Caco-2 (cell line): ENCODE data around the gene MBD4. TPM values are rescaled to one million over a fixed set of nuclear protein-coding genes. Genes with fewer than 3 reads are reported as not detected.

ENCODE experiments used
- BruUV-seq: library from RNA; stranded (reverse); fragments of 400-500 nt; replicated peaks from 2 replicates; lab custom pipeline; 2021; lab: Mats Ljungman, UMichigan
- CTCF ChIA-PET: fragments of 300-600 bp; sonication (Branson Sonifier 250); formaldehyde crosslinking; loops from one replicate; lab custom pipeline; 2022; ENCODE audit warnings: antibody characterized with exemption; lab: Charles Lee
- POLR2A ChIA-PET: fragments of 300-600 bp; sonication (Branson Sonifier 250); formaldehyde crosslinking; loops from one replicate; lab custom pipeline; 2022; ENCODE audit warnings: antibody characterized with exemption; lab: Charles Lee
- DNase-seq, 2 experiments: peaks; one replicate each; pipeline versions ENCODE4 v3.0.0 to v3.0.0-alpha.2; 2020 to 2022
- H3K27me3 ChIP-seq: replicated peaks from 2 replicates; pipeline ENCODE4 v1.6.0; 2011; ENCODE audit warnings: low read length; ENCODE audit not compliant: control insufficient read depth, insufficient read depth
- H3K36me3 ChIP-seq: 2 replicates; pipeline ENCODE4 v1.5.1; 2011; ENCODE audit warnings: low read length; ENCODE audit not compliant: control insufficient read depth, insufficient read depth
- H3K4me1 ChIP-seq: fragments of 250-450 bp; sonication (Bioruptor Pico); 2 replicates; pipeline ENCODE4 v1.5.1; 2020; ENCODE audit warnings: mild to moderate bottlenecking
- H3K4me3 ChIP-seq: 2 replicates; pipeline ENCODE4 v1.5.1; 2011; ENCODE audit warnings: low read depth, mild to moderate bottlenecking, control low read depth, low read length
- H3K9me3 ChIP-seq: fragments of 250-450 bp; sonication (Bioruptor Pico); 2 replicates; pipeline ENCODE4 v1.5.1; 2020; ENCODE audit warnings: mild to moderate bottlenecking, moderate library complexity
- H3K27ac Mint-ChIP-seq: one replicate; pipeline ENCODE4 v1.8.0; 2022; ENCODE audit warnings: mixed read lengths; ENCODE audit not compliant: unreplicated experiment
- H3K27me3 Mint-ChIP-seq: one replicate; pipeline ENCODE4 v1.8.0; 2022; ENCODE audit warnings: mixed read lengths; ENCODE audit not compliant: insufficient read depth, unreplicated experiment
- H3K36me3 Mint-ChIP-seq: one replicate; pipeline ENCODE4 v1.8.0; 2022; ENCODE audit warnings: mild to moderate bottlenecking, mixed read lengths; ENCODE audit not compliant: insufficient read depth, unreplicated experiment
- H3K4me1 Mint-ChIP-seq: one replicate; pipeline ENCODE4 v1.8.0; 2022; ENCODE audit warnings: low read depth, mixed read lengths; ENCODE audit not compliant: unreplicated experiment
- H3K4me3 Mint-ChIP-seq: one replicate; pipeline ENCODE4 v1.8.0; 2022; ENCODE audit warnings: mild to moderate bottlenecking, moderate library complexity, mixed read lengths; ENCODE audit not compliant: unreplicated experiment
- H3K9me3 Mint-ChIP-seq: one replicate; pipeline ENCODE4 v1.8.0; 2022; ENCODE audit warnings: mixed read lengths; ENCODE audit not compliant: unreplicated experiment
- intact Hi-C: fragments of 100-400 bp; cut with micrococcal nuclease; formaldehyde crosslinking; loops from one replicate; pipeline ENCODE4 v1.10.0; 2022; ENCODE audit not compliant: unreplicated experiment
- total RNA-seq: library from RNA; stranded (reverse); gene quantifications from 2 replicates; pipeline ENCODE4 v1.2.3, GENCODE V29; 2022
- TF ChIP-seq, protein P1 (sequence below), 2 experiments: fragments of 200-600 bp in 1 of 2; IDR thresholded peaks; 1 replicate in 1 of 2; 2 replicates in 1 of 2; pipeline versions ENCODE4 v1.5.1 to v1.8.0; 2011 to 2022; ENCODE audit warnings: antibody characterized with exemption in 1 of 2, control low read depth in 1 of 2, inconsistent platforms in 1 of 2, low read depth in 1 of 2, low read length in 1 of 2, mild to moderate bottlenecking in 1 of 2, moderate library complexity in 1 of 2; ENCODE audit not compliant: insufficient read depth in 1 of 2, severe bottlenecking in 1 of 2, unreplicated experiment in 1 of 2

The MBD4 gene
- total RNA-seq, 1 experiment from 2014 or later: 33.5 TPM

DNA sequence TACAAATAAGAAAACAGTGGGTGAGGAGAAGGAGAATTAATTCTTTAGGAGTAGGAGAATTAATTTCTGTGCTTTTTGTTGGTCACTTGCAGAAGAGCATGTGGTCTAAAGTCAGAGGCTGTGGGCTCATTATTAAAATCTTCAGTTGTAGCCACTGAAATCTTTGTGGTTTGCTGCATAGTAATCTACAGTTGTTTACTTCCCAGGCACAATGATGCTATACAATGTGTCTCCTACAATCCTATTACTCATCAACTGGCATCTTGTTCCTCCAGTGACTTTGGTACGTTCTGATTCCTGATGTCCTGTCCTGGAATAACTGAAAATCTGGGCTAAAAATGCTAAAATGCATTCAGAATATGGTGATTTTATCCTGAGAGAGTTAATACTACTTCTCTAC, 21.3 kb upstream of the MBD4 start:
- Mint-ChIP-seq H3K36me3 (peaks cover 12% of the 10 kb centered on the region), H3K27me3 (no peaks in the 10 kb centered on the region), H3K9me3 (no peaks in the 10 kb centered on the region), H3K4me1 (peaks cover 14% of the 10 kb centered on the region), H3K4me3 (no peak overlapping the region), H3K27ac (no peak overlapping the region)
- Histone ChIP-seq H3K9me3 (no peaks in the 10 kb centered on the region), H3K4me1 (peaks cover 13% of the 10 kb centered on the region), H3K4me3 (no peak overlapping the region), H3K36me3 (no peaks in the 10 kb centered on the region; the same call in 1 of the 2 replicates), H3K27me3 (no peaks in the 10 kb centered on the region)
- TF ChIP-seq, protein P1, sequence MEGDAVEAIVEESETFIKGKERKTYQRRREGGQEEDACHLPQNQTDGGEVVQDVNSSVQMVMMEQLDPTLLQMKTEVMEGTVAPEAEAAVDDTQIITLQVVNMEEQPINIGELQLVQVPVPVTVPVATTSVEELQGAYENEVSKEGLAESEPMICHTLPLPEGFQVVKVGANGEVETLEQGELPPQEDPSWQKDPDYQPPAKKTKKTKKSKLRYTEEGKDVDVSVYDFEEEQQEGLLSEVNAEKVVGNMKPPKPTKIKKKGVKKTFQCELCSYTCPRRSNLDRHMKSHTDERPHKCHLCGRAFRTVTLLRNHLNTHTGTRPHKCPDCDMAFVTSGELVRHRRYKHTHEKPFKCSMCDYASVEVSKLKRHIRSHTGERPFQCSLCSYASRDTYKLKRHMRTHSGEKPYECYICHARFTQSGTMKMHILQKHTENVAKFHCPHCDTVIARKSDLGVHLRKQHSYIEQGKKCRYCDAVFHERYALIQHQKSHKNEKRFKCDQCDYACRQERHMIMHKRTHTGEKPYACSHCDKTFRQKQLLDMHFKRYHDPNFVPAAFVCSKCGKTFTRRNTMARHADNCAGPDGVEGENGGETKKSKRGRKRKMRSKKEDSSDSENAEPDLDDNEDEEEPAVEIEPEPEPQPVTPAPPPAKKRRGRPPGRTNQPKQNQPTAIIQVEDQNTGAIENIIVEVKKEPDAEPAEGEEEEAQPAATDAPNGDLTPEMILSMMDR (IDR thresholded peaks at IDR 0.05; ENCODE audit: insufficient read depth in 1 of 2, low read depth in 1 of 2, low read length in 1 of 2, severe bottlenecking in 1 of 2, unreplicated experiment in 1 of 2): no peak
- ChIA-PET POLR2A (no interaction called here), CTCF (no interaction called here)
- no TSS peak for BruUV-seq
- DNase-seq: no peak
- intact Hi-C loops: no loop called here

DNA sequence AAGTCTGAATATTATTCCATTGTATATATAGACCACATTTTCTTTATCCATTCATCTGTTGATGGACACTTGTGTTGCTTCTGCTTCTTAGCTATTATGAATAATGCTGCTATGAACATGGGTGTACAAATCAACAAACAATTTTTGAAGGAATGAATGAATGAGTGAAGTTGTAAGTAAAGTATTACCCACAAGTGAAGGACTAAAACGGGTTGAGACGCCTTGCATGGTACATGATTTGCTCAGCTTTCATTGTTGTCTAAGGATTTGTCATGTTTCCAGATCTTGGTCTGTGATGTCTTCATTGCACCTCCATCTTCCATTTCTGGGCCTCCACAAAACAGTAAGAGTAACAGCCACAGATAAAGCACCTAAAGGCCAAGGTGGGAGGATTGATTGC, 20.8 kb upstream of the MBD4 start:
- H3K4me1 Mint-ChIP-seq: peaks cover 14% of the 10 kb centered on the region
- H3K4me3 Mint-ChIP-seq: no peak overlapping the region
- Histone ChIP-seq H3K36me3 (no peaks in the 10 kb centered on the region; the same call in 1 of the 2 replicates), H3K27me3 (no peaks in the 10 kb centered on the region), H3K9me3 (no peaks in the 10 kb centered on the region), H3K4me3 (no peak overlapping the region), H3K4me1 (peaks cover 13% of the 10 kb centered on the region)
- no peak overlapping the region for H3K27ac Mint-ChIP-seq
- H3K9me3 Mint-ChIP-seq: no peaks in the 10 kb centered on the region
- ChIA-PET POLR2A (no interaction called here), CTCF (interaction anchor here (0.5 kb wide), 1 partner anchor 20 kb away, joined by 3 read pairs; no protein-coding TSS in a partner anchor)
- TF ChIP-seq, protein P1 (IDR thresholded peaks at IDR 0.05; ENCODE audit: insufficient read depth in 1 of 2, low read depth in 1 of 2, low read length in 1 of 2, severe bottlenecking in 1 of 2, unreplicated experiment in 1 of 2): no peak
- no peak for DNase-seq
- BruUV-seq: no TSS peak
- peaks cover 12% of the 10 kb centered on the region for H3K36me3 Mint-ChIP-seq
- H3K27me3 Mint-ChIP-seq: no peaks in the 10 kb centered on the region
- intact Hi-C loops: no loop called here

GRCh38 chr3:129460155-129460554, 20.4 kb upstream of the MBD4 start:
- ChIA-PET CTCF (interaction anchor here (0.5 kb wide), 1 partner anchor 19 kb away, joined by 3 read pairs; no protein-coding TSS in a partner anchor), POLR2A (no interaction called here)
- no peak for DNase-seq
- peaks cover 14% of the 10 kb centered on the region for H3K4me1 Mint-ChIP-seq
- no peaks in the 10 kb centered on the region for H3K9me3 ChIP-seq
- H3K27ac Mint-ChIP-seq: no peak overlapping the region
- no peaks in the 10 kb centered on the region for H3K27me3 ChIP-seq
- H3K4me3 Mint-ChIP-seq: no peak overlapping the region
- TF ChIP-seq, protein P1 (IDR thresholded peaks at IDR 0.05; ENCODE audit: insufficient read depth in 1 of 2, low read depth in 1 of 2, low read length in 1 of 2, severe bottlenecking in 1 of 2, unreplicated experiment in 1 of 2): no peak
- no peak overlapping the region for H3K4me3 ChIP-seq
- H3K36me3 Mint-ChIP-seq: peaks cover 12% of the 10 kb centered on the region
- intact Hi-C loops: no loop called here
- peaks cover 13% of the 10 kb centered on the region for H3K4me1 ChIP-seq
- H3K36me3 ChIP-seq: no peaks in the 10 kb centered on the region; the same call in 1 of the 2 replicates
- no peaks in the 10 kb centered on the region for H3K9me3 Mint-ChIP-seq
- H3K27me3 Mint-ChIP-seq: no peaks in the 10 kb centered on the region
- no TSS peak for BruUV-seq
